ENCODE results near the gene AP3M1.

The AP3M1 gene

DNA sequence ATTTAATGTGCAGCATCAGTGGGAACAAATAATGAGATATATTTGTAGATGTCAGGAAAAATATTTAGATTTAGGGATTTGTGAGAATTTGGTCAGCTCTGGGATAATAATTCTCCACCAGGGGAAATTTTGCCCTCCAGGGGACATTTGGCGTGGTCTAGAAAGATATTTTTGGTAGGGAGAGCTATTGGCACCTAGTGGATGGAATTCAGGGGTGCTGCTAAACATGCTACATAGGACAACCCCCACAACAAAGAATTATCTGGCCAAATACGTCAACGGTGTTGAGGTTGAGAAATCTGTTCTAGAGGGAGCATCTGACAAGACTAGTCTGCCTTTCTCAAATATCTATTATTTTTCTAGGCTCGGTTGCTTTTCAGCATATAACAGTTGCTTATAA is 2.5 kb upstream of the AP3M1 start:
- TF ChIP-seq, protein P1, sequence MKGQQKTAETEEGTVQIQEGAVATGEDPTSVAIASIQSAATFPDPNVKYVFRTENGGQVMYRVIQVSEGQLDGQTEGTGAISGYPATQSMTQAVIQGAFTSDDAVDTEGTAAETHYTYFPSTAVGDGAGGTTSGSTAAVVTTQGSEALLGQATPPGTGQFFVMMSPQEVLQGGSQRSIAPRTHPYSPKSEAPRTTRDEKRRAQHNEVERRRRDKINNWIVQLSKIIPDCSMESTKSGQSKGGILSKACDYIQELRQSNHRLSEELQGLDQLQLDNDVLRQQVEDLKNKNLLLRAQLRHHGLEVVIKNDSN (IDR thresholded peaks at IDR 0.05), result no peak
- TF ChIP-seq TEAD4 (IDR thresholded peaks at IDR 0.05) (peak; percentile 63), EP300 (IDR thresholded peaks at IDR 0.05; ENCODE audit: borderline replicate concordance) (no peak), FOXM1 (IDR thresholded peaks at IDR 0.05; ENCODE audit: borderline replicate concordance, low read depth) (no peak), NFIC (IDR thresholded peaks at IDR 0.05) (no peak)

DNA sequence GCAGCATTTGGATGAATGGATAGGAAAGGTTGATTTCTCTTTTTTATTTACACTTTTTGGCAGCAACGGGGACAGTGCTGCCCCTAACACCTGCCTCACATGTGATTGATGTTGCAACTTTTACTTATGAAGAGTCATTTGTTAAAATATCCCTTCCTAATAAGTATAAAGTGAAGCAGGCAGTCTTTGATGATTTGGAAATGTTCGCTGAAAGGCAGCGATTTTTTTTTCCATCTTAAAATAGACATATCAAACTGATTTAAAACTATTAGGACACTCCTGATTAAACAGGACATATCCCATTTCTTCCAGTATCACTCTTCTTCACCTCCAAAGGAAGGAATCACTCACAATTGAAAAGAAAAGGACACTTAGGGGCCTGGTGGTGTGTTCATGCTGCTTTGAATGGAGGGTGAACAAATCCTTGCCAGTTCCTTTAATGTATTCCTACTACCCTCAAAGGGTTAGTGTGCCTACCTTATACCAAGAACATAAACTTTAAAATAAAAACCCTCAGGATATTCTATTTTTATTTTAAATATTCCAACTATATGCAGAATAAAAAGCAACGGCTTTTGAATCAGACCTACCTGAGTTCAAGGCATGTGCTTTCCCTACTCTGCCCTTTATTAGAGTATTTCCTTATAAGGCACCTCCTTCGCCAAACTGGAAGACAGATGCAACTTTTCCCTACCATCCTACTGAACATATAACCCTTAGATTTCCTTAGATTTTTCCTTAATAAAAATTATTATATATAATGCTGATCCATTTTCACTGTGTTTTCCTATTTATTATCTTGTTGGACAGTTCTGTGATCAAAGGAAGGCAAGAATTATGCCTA is 1.5 kb upstream of the AP3M1 start:
- TF ChIP-seq CREB1 (IDR thresholded peaks at IDR 0.05; ENCODE audit: low read depth), result no peak
- TF ChIP-seq, protein P2, sequence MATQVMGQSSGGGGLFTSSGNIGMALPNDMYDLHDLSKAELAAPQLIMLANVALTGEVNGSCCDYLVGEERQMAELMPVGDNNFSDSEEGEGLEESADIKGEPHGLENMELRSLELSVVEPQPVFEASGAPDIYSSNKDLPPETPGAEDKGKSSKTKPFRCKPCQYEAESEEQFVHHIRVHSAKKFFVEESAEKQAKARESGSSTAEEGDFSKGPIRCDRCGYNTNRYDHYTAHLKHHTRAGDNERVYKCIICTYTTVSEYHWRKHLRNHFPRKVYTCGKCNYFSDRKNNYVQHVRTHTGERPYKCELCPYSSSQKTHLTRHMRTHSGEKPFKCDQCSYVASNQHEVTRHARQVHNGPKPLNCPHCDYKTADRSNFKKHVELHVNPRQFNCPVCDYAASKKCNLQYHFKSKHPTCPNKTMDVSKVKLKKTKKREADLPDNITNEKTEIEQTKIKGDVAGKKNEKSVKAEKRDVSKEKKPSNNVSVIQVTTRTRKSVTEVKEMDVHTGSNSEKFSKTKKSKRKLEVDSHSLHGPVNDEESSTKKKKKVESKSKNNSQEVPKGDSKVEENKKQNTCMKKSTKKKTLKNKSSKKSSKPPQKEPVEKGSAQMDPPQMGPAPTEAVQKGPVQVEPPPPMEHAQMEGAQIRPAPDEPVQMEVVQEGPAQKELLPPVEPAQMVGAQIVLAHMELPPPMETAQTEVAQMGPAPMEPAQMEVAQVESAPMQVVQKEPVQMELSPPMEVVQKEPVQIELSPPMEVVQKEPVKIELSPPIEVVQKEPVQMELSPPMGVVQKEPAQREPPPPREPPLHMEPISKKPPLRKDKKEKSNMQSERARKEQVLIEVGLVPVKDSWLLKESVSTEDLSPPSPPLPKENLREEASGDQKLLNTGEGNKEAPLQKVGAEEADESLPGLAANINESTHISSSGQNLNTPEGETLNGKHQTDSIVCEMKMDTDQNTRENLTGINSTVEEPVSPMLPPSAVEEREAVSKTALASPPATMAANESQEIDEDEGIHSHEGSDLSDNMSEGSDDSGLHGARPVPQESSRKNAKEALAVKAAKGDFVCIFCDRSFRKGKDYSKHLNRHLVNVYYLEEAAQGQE (IDR thresholded peaks at IDR 0.05; ENCODE audit: low read depth), result no peak
- TF ChIP-seq CEBPB (IDR thresholded peaks at IDR 0.05), result peak; percentile 66; the same call in 1 of the 2 replicates
- 0 out of 2 replicates have a peak, but pooled peaks have one; percentile 4 for TF ChIP-seq EP300 (IDR thresholded peaks at IDR 0.05; ENCODE audit: borderline replicate concordance)
- no peak for TF ChIP-seq RAD21 (IDR thresholded peaks at IDR 0.05; ENCODE audit: low read depth)
- TF ChIP-seq ZBTB7A (IDR thresholded peaks at IDR 0.05; ENCODE audit: low read depth), result no peak

DNA sequence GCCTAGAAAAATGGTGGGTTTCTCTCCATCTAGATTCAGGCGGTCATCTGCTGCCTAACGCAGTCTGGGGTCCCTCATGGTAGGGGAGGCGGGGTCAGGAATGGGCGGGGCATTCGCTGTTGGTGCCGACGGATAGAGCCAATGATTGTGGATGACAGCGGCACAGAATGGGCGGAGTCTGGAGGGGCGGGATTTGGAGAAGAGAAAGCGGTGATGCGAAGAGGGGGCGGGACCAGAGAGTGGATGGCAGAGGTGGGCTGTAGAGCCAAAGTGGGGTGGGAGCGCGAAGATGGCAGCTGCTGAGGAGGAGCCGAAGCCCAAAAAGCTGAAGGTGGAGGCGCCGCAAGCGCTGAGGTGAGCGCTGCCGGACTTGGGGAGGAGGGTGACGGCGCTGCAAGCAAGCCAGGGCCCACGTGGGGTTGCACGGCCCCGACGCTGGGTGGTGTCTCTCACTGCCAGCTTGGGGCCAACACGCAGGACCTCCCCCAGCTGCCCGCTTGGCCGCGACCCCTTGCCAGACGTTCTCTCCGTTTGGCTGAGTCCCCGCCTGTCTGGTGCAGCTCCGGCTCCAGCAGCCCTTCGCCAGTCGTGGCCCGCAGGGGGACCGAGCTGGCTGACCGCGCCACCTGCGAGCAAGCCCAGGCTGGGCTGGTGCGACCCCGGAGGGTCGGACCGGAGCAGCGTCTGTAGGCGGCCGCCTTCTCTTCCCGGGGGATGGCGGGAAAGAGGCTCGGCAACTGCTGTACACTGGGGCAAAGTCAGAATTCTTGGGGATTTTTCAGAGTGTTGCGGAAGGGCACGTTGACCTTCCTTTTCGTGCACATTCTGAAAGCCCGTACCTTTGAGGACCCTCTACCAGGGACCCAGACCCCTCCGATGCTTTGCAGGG is 606 bp upstream of the AP3M1 start, which contains the start of gene ADK:
ADK (plus strand) TSS at position 232 of the 889 bp plus-strand sequence; CDS start at position 290, 58 bp downstream.
- TF ChIP-seq TEAD4 (IDR thresholded peaks at IDR 0.05), result no peak
- peak; percentile 100 for TF ChIP-seq ZBTB7A (IDR thresholded peaks at IDR 0.05; ENCODE audit: low read depth)
- TF ChIP-seq, protein P1 (IDR thresholded peaks at IDR 0.05), result peak; percentile 79
- peak; percentile 76 for TF ChIP-seq YY1 (IDR thresholded peaks at IDR 0.05; ENCODE audit: low read depth)
- TF ChIP-seq, protein P3, sequence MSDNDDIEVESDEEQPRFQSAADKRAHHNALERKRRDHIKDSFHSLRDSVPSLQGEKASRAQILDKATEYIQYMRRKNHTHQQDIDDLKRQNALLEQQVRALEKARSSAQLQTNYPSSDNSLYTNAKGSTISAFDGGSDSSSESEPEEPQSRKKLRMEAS (IDR thresholded peaks at IDR 0.05), result peak; percentile 96
- TF ChIP-seq EGR1 (IDR thresholded peaks at IDR 0.05), result peak; percentile 17; the same call in 1 of the 2 replicates
- TF ChIP-seq TCF12 (IDR thresholded peaks at IDR 0.05; ENCODE audit: low read depth), result peak; percentile 50; the same call in 1 of the 2 replicates
- TF ChIP-seq FOXM1 (IDR thresholded peaks at IDR 0.05; ENCODE audit: borderline replicate concordance, low read depth), result no peak; the same call in 1 of the 2 replicates
- TF ChIP-seq, protein P2 (IDR thresholded peaks at IDR 0.05; ENCODE audit: low read depth), result no peak
- TF ChIP-seq EP300 (IDR thresholded peaks at IDR 0.05; ENCODE audit: borderline replicate concordance), result 0 out of 2 replicates have a peak, but pooled peaks have one; percentile 27
- 0 out of 2 replicates have a peak, but pooled peaks have one; percentile 37 for TF ChIP-seq CREB1 (IDR thresholded peaks at IDR 0.05; ENCODE audit: low read depth)
- no peak for TF ChIP-seq CEBPB (IDR thresholded peaks at IDR 0.05)
- peak; percentile 28; the same call in 1 of the 2 replicates for TF ChIP-seq RAD21 (IDR thresholded peaks at IDR 0.05; ENCODE audit: low read depth)
- peak; percentile 42; the same call in 1 of the 2 replicates for TF ChIP-seq NFIC (IDR thresholded peaks at IDR 0.05)
- TF ChIP-seq TAF1 (IDR thresholded peaks at IDR 0.05; ENCODE audit: low read depth), result peak; percentile 70

DNA sequence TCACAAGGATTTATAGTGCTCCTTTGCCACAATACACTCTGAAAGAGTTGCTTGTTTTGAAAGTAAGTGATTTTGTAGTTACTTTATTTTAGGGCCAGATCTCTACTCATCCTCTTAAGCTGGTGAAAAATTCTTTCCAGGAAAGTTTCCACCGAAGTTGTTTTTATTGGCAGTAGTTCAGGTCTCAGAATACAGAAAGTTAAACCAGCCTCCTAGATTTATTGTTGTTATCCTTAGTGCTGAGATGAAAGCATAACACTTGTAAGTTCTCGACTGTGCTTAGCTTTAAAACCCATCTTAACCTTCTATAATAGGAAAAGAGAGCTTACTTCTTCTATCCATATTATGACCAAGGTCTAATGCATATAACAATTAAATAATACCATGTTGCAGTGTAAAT is 5.5 kb downstream of the AP3M1 start:
- TF ChIP-seq EP300 (IDR thresholded peaks at IDR 0.05; ENCODE audit: borderline replicate concordance), result no peak
- TF ChIP-seq NFIC (IDR thresholded peaks at IDR 0.05), result no peak
- no peak for TF ChIP-seq ZBTB7A (IDR thresholded peaks at IDR 0.05; ENCODE audit: low read depth)
- TF ChIP-seq, protein P3 (IDR thresholded peaks at IDR 0.05), result no peak
- TF ChIP-seq RAD21 (IDR thresholded peaks at IDR 0.05; ENCODE audit: low read depth), result no peak
- no peak for TF ChIP-seq TEAD4 (IDR thresholded peaks at IDR 0.05)
- no peak for TF ChIP-seq CREB1 (IDR thresholded peaks at IDR 0.05; ENCODE audit: low read depth)
- TF ChIP-seq EGR1 (IDR thresholded peaks at IDR 0.05), result no peak
- no peak for TF ChIP-seq CEBPB (IDR thresholded peaks at IDR 0.05)
- TF ChIP-seq, protein P2 (IDR thresholded peaks at IDR 0.05; ENCODE audit: low read depth), result no peak
- TF ChIP-seq TCF12 (IDR thresholded peaks at IDR 0.05; ENCODE audit: low read depth), result no peak
- no peak for TF ChIP-seq FOXM1 (IDR thresholded peaks at IDR 0.05; ENCODE audit: borderline replicate concordance, low read depth)
- TF ChIP-seq TAF1 (IDR thresholded peaks at IDR 0.05; ENCODE audit: low read depth), result no peak
- TF ChIP-seq YY1 (IDR thresholded peaks at IDR 0.05; ENCODE audit: low read depth), result no peak
